Pancreas (tissue), 10 donors: ENCODE results near the gene SPTLC3. TPM values are rescaled to one million over a fixed set of nuclear protein-coding genes. Genes with fewer than 3 reads are reported as not detected.

Experiments used
- ATAC-seq, 4 donors: fragments of 200-7000 bp; cut with Tn5 transposase; one replicate each; pipeline versions ENCODE4 v1.8.0 to v1.9.1; 2020; ENCODE audit warnings: mild to moderate bottlenecking in 4 of 4, moderate library complexity in 4 of 4
- DNase-seq, 6 donors: peaks; one replicate each; pipeline ENCODE4 v3.0.0-alpha.2; 2020
- FAIRE-seq: peaks from 2 replicates; lab custom pipeline; 2012; peaks lifted over from hg19 to GRCh38; lab: Jason Lieb, UNC
- H3K27ac ChIP-seq, 4 donors: fragments of 200-600 bp; sonication (generic); 1 replicate in 3 of 4; 2 replicates in 1 of 4; pipeline versions ENCODE4 v1.5.0 to v1.8.0; 2020
- H3K27me3 ChIP-seq, 4 donors: fragments of 200-600 bp; one replicate each; pipeline ENCODE4 v1.8.0; 2021
- H3K36me3 ChIP-seq, 3 donors: fragments of 200-600 bp; sonication (generic) in 1 of 3; one replicate each; pipeline versions ENCODE4 v1.5.0 to v1.8.0; 2020 to 2021
- H3K4me1 ChIP-seq, 3 donors: fragments of 200-600 bp; one replicate each; pipeline ENCODE4 v1.8.0; 2021
- H3K4me3 ChIP-seq, 4 donors: fragments of 200-600 bp; sonication (generic) in 2 of 4; one replicate each; pipeline versions ENCODE4 v1.5.0 to v1.8.0; 2020 to 2021
- H3K9me3 ChIP-seq, 4 donors: fragments of 200-600 bp; one replicate each; pipeline ENCODE4 v1.8.0; 2021
- WGBS, 2 donors: extraction: QIAGEN DNeasy Blood & Tissue Kit; methylation state at CpG; one replicate each; pipeline ENCODE4 v1.1.7; 2013; 5-methylcytosine and 5-hydroxymethylcytosine counted together
- intact Hi-C, 3 donors: fragments of 100-400 bp; cut with DNase I; formaldehyde crosslinking; loops; one replicate each; pipeline versions ENCODE4 v1.11.1 to v1.14.2; 2022
- polyA plus RNA-seq, 2 donors: library from polyadenylated mRNA; stranded (reverse); fragments of 200-250 nt; gene quantifications; one replicate each; pipeline ENCODE4 v1.2.3, GENCODE V29; 2013
- total RNA-seq, 6 donors: library from RNA; stranded (reverse); fragmentation: NEBNext Ultra II Directional in 4 of 6; extraction: Animal tissue kit (Norgen Biotek cat#: 25700) in 4 of 6; gene quantifications; one replicate each; pipeline versions ENCODE4 v1.2.1 to v1.2.4, GENCODE V29; 2021 to 2023
- TF ChIP-seq, protein P1 (sequence below), 4 donors: fragments of 200-600 bp; sonication (generic) in 3 of 4; IDR thresholded peaks; one replicate each; pipeline versions ENCODE4 v1.5.0 to v1.8.0; 2021; ENCODE audit warnings: antibody characterized with exemption in 4 of 4
- donor health status: healthy with polysubstance abuse.
- donor health status: DM: no; HTN: no; CAD: no; lungs with moderate emphysema.
- donor health status: DM: no; HTN: no; CAD: no.
- donor health status: control.
- donor health status: control.
- donor health status: Bipolar disorder and iron deficiency.
- donor health status: DM: yes; HTN: yes; CAD: no.
- donor health status: DM: no; HTN: no; CAD: no.
- donor health status: DM: no; HTN: no; CAD: no.
- donor health status: DM: yes; HTN: yes; CAD: no.

Gene SPTLC3
- total and polyA plus RNA-seq, 8 donors, result 1.5 to 9.3 (median 4.4) TPM

DNA sequence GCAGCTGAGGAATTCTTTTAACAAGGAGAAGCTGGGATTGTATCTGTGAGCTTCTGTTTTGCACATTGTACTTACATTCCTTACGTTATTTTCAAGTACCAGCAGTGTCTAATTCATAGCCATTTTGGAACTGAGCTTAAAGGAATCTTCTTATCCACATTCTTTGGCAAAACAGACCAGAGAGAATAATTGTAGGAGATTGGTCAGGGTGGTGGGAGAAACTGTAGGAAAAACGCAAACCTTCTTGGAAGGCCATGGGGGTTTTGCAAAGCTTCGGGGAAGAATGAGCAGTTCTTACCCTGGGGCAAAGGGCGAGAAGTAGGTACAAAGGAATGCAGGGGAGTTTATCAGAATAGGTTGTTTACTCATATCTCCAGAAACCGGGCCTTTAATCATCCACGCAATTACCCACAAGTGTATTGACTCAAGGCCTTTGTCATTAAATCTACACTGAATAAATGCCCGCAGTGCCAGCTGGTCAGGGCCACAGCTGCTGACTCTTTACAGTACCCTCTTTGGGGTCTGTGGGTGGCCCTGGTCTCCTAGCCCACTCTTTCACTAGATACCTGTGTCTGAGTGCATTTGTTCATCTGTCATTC, 39.6 kb upstream of the SPTLC3 start:
- TF ChIP-seq, protein P1, sequence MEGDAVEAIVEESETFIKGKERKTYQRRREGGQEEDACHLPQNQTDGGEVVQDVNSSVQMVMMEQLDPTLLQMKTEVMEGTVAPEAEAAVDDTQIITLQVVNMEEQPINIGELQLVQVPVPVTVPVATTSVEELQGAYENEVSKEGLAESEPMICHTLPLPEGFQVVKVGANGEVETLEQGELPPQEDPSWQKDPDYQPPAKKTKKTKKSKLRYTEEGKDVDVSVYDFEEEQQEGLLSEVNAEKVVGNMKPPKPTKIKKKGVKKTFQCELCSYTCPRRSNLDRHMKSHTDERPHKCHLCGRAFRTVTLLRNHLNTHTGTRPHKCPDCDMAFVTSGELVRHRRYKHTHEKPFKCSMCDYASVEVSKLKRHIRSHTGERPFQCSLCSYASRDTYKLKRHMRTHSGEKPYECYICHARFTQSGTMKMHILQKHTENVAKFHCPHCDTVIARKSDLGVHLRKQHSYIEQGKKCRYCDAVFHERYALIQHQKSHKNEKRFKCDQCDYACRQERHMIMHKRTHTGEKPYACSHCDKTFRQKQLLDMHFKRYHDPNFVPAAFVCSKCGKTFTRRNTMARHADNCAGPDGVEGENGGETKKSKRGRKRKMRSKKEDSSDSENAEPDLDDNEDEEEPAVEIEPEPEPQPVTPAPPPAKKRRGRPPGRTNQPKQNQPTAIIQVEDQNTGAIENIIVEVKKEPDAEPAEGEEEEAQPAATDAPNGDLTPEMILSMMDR (IDR thresholded peaks at IDR 0.05), result no peak
- H3K4me3 ChIP-seq, result no peak overlapping the region
- no peak overlapping the region for H3K27ac ChIP-seq
- 66 to 69% methylated on average over 7 of the region's 7 CpGs for WGBS, 2 donors
- intact Hi-C loops, result loop anchor here in 2 of 3 donors (5.0 kb wide), 1 partner anchor 133 kb away; no protein-coding TSS in a partner anchor
- ATAC-seq, result no peak
- no peaks in the 10 kb centered on the region for H3K4me1 ChIP-seq
- H3K27me3 ChIP-seq, result no peaks in the 10 kb centered on the region
- no peak for FAIRE-seq
- H3K36me3 ChIP-seq, result no peaks in the 10 kb centered on the region
- no peaks in the 10 kb centered on the region for H3K9me3 ChIP-seq
- no peak for DNase-seq

DNA sequence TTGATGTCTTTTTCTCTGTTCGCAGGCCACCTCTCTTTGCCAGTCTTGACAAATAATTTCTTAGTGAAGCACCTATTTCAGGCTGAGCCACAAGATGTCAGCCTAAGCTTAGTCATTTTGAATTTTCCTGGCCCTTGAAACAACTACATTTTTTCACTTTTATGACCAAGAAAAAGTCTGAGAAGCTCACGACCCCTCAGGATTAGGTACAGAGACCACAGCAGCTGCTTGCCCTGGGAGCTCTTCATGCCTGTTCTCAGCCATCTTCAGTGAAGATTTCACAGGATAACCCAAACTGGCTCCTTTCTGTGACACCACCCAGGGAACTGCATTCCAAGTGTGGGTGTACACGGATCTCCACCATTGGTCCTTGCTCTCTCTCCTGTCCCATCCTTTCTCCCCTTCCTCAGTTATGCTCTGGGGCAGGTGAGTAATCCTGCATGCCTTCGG, 38.4 kb upstream of the SPTLC3 start:
- no peak for FAIRE-seq
- Histone ChIP-seq H3K27me3 (no peaks in the 10 kb centered on the region), H3K27ac (no peak overlapping the region), H3K4me1 (no peaks in the 10 kb centered on the region), H3K4me3 (no peak overlapping the region), H3K36me3 (no peaks in the 10 kb centered on the region), H3K9me3 (no peaks in the 10 kb centered on the region)
- TF ChIP-seq, protein P1 (IDR thresholded peaks at IDR 0.05), result peak in 3 of 4 donors; percentile 28 to 40 (median 36)
- peak in 1 of 6 donors; percentile 34 for DNase-seq
- peak in 3 of 4 donors; percentile 78 to 86 (median 83) for ATAC-seq
- WGBS, 2 donors, result 30 to 34% methylated on average over 4 of the region's 4 CpGs
- intact Hi-C loops, result no loop called here

DNA sequence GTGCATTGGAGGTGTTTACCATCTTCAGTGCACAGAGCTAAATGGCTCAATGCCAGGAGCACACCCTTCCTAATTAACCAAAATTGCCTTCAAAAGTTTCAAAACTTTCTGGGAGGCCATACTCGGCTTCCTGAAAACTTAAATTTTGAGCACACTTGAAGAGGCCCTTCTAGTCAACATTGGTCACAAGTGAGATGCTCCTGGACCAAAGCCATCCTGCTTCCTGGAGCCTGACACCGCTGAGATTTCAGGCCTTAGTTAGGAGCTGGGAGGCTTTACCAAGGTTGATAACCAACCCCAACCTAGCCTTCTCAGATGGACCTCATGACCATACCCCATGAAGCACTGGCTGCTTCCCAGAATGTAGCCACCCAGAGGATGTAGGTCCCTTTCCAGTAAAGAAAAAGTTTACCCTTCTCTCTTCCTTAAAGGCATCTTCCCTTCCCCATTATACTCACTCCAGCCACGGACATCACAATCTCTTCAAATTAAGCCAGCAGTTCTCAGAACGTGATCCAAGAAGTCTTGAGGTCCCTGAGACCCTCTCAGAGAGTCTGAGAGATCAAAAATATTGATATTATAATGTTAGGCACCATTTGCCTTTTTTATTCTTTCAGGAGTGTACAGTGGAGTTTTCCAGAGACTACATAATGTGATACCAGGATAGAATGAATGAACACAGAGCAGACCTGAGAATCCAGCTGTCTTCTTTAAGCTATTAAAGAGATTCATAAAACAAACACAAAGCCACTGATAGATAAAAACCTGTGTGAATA, 32.8 kb upstream of the SPTLC3 start:
- DNase-seq (no peak), ATAC-seq (no peak), FAIRE-seq (no peak)
- TF ChIP-seq, protein P1 (IDR thresholded peaks at IDR 0.05), result no peak
- WGBS, 2 donors, result 78 to 82% methylated on average over 4 of the region's 4 CpGs
- peaks cover 0 to 3% (median 0%) of the 10 kb centered on the region in 4 donors for H3K27me3 ChIP-seq
- H3K27ac ChIP-seq, result no peak overlapping the region
- H3K36me3 ChIP-seq, result no peaks in the 10 kb centered on the region
- intact Hi-C loops, result no loop called here
- H3K4me1 ChIP-seq, result no peaks in the 10 kb centered on the region
- no peaks in the 10 kb centered on the region for H3K9me3 ChIP-seq
- no peak overlapping the region for H3K4me3 ChIP-seq

DNA sequence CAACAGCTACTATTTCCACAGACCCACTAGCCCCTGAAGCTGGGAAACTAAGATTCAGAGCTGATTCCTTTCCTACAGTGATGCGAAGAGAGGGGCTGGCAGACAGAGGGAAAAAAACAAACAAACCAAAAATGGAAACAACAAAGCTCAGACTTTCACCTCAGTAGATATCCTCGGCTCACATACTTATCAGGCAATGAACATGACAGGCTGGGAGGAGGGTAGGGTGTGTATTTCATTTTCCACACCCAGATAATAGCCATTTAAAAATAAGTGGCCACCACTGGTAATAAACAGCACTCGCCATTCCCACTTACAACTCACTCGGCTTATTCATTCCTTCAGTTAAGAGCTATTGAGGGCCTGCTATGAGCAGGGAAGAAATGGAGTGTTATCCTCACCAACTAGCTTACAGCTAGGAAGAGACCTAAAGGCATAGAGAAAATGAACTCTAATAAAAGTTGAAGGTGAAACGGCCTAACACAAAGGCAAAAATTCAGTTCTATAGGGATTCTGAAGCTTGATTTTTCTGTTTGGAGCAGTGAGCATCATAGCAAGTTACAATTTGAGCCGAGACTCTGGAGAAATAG, 32.0 kb upstream of the SPTLC3 start:
- ATAC-seq (no peak), FAIRE-seq (no peak), DNase-seq (no peak)
- TF ChIP-seq, protein P1 (IDR thresholded peaks at IDR 0.05), result no peak
- no peaks in the 10 kb centered on the region for H3K36me3 ChIP-seq
- WGBS, 2 donors, result 76 to 82% methylated on average over 6 of the region's 6 CpGs
- H3K27ac ChIP-seq, result no peak overlapping the region
- no peaks in the 10 kb centered on the region for H3K4me1 ChIP-seq
- peaks cover 0 to 3% (median 0%) of the 10 kb centered on the region in 4 donors for H3K27me3 ChIP-seq
- intact Hi-C loops, result no loop called here
- no peaks in the 10 kb centered on the region for H3K9me3 ChIP-seq
- H3K4me3 ChIP-seq, result no peak overlapping the region
